Activated naive CD4-positive, alpha-beta T cell treated with anti-CD3 and anti-CD28 coated beads for 36 hours (primary cell): Measurements from ENCODE around the gene CA4. TPM values are rescaled to one million over a fixed set of nuclear protein-coding genes. Genes with fewer than 3 reads are reported as not detected.
"Not testable (repeated sequence)": the region's sequence is repeated elsewhere in the genome, so short reads cannot be mapped to it uniquely, and the experiment has no call there.

Experiments
- CTCF ChIA-PET: fragments of 350-600 bp; sonication (Branson Sonifier 250); formaldehyde crosslinking; loops from one replicate; lab custom pipeline; 2021; ENCODE audit warnings: antibody characterized with exemption; lab: Charles Lee
- DNase-seq: peaks from one replicate; pipeline ENCODE4 v3.0.0-alpha.2; 2020
- H3K27ac Mint-ChIP-seq: one replicate; pipeline ENCODE4 v1.8.0; 2021; ENCODE audit warnings: mild to moderate bottlenecking, mixed read lengths
- H3K27me3 Mint-ChIP-seq: one replicate; pipeline ENCODE4 v1.8.0; 2021; ENCODE audit warnings: low read depth, mixed read lengths
- H3K36me3 Mint-ChIP-seq: one replicate; pipeline ENCODE4 v1.8.0; 2021; ENCODE audit warnings: low read depth, mixed read lengths
- H3K4me1 Mint-ChIP-seq: one replicate; pipeline ENCODE4 v1.8.0; 2021; ENCODE audit warnings: low read depth, mixed read lengths
- H3K4me3 Mint-ChIP-seq: one replicate; pipeline ENCODE4 v1.8.0; 2021; ENCODE audit warnings: mild to moderate bottlenecking, moderate library complexity, mixed read lengths
- H3K9me3 Mint-ChIP-seq: one replicate; pipeline ENCODE4 v1.8.0; 2021; ENCODE audit warnings: mixed read lengths
- intact Hi-C: fragments of 100-400 bp; cut with micrococcal nuclease; formaldehyde crosslinking; loops from one replicate; pipeline ENCODE4 v1.15.1; 2023
- total RNA-seq, 2 experiments: library from RNA; stranded (reverse); gene quantifications; one replicate each; pipeline ENCODE4 v1.2.3, GENCODE V29; 2021

Gene CA4
- total RNA-seq, 2 experiments from 2014 or later, result not detected

GRCh38 chr17:60173304-60173819, 23.6 kb downstream of the CA4 start:
- H3K27me3 Mint-ChIP-seq, result no peaks in the 10 kb centered on the region
- peaks cover 21% of the 10 kb centered on the region for H3K4me1 Mint-ChIP-seq
- intact Hi-C loops, result loop anchor here (10.0 kb wide), 1 partner anchor 139 kb away; no protein-coding TSS in a partner anchor
- H3K9me3 Mint-ChIP-seq, result no peaks in the 10 kb centered on the region
- H3K36me3 Mint-ChIP-seq, result no peaks in the 10 kb centered on the region
- H3K4me3 Mint-ChIP-seq, result no peak overlapping the region
- no peak overlapping the region for H3K27ac Mint-ChIP-seq
- DNase-seq, result no peak
- CTCF ChIA-PET, result interaction anchor here (1.1 kb wide), 1 partner anchor 137 kb away, joined by 3 read pairs; no protein-coding TSS in a partner anchor

DNA sequence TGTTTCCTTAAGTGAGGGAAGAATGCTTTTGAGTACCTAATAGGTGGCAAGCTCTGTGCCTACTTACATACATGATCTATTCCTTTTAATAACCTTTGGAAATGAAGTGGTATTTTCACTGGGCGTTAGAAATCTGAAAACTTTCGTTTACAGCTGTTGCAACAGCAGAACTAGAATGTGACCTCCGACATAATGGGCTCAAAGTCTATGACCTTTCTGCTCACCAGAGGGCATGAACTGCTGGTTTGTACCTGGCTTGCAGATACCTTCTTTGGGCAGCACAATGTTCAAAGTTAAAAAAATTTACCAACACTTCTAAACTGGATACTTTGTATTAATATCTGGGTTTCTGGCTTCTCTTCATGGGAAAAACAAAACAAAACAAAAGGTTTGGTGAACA, 24.3 kb downstream of the CA4 start:
- Mint-ChIP-seq H3K4me1 (peaks cover 21% of the 10 kb centered on the region), H3K9me3 (no peaks in the 10 kb centered on the region), H3K27me3 (no peaks in the 10 kb centered on the region), H3K4me3 (no peak overlapping the region), H3K27ac (no peak overlapping the region), H3K36me3 (no peaks in the 10 kb centered on the region)
- no peak for DNase-seq
- CTCF ChIA-PET, result interaction anchor here (1.1 kb wide), 1 partner anchor 138 kb away, joined by 3 read pairs; no protein-coding TSS in a partner anchor
- intact Hi-C loops, result loop anchor here (1.0 to 10.0 kb wide), 2 partner anchors 31 to 139 kb away; no protein-coding TSS in a partner anchor

DNA sequence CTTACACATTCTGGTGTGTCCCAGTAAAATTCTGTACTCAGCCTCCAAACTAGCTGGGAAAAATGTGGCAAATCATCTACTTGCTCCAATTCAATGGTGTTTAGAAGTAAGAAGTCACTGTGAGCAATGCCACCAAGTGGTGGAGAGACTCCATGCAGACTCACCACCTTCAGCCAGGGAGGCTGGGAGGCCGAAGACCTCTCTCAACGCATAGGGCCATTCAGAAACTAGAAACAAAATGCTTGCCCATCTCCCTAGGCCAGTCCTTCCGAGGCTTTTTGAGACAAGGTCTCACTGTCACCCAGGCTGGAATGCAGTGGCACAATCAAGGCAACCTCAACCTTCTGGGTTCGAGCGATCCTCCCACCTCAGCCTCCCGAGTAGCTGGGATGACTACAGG, 25.0 kb downstream of the CA4 start:
- intact Hi-C loops, result loop anchor here (1.0 to 10.0 kb wide), 2 partner anchors 31 to 140 kb away; no protein-coding TSS in a partner anchor
- H3K9me3 Mint-ChIP-seq, H3K27me3 Mint-ChIP-seq, H3K4me3 Mint-ChIP-seq, H3K27ac Mint-ChIP-seq, DNase-seq, H3K36me3 Mint-ChIP-seq, CTCF ChIA-PET: not testable (repeated sequence)
- peaks cover 18% of the 10 kb centered on the region for H3K4me1 Mint-ChIP-seq

- H3K27me3 Mint-ChIP-seq, result not testable (repeated sequence)
Observed at GRCh38 chr17:60176763-60177162, 27.0 kb downstream of the CA4 start.

DNA sequence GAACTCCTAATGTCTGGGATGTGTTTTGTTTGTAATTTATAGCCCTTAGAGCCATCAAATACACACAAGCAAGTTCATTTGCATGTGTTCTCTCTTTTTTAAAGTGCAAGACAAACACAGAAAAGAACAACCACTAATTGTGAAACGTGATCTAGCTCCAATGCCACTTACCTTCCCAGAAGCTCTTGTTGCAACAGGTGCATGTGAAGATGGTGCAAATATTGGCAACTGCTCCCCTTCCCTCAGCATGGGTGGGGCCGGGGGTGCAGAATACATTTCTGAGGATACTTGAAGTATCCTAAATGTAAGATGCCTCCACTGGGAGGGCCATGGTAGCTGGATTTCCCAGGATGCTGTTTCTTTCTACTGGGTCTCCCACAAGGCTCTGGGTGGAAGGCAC, 28.4 kb downstream of the CA4 start:
- CTCF ChIA-PET, H3K27me3 Mint-ChIP-seq, H3K36me3 Mint-ChIP-seq, H3K4me3 Mint-ChIP-seq, H3K9me3 Mint-ChIP-seq, DNase-seq, H3K27ac Mint-ChIP-seq, H3K4me1 Mint-ChIP-seq: not testable (repeated sequence)
- intact Hi-C loops, result loop anchor here (10.0 kb wide), 1 partner anchor 143 kb away; no protein-coding TSS in a partner anchor

More at GRCh38 chr17:60176763-60177162, 27.0 kb downstream of the CA4 start:
- DNase-seq, H3K4me1 Mint-ChIP-seq, H3K9me3 Mint-ChIP-seq, H3K36me3 Mint-ChIP-seq, H3K4me3 Mint-ChIP-seq, H3K27ac Mint-ChIP-seq, CTCF ChIA-PET: not testable (repeated sequence)
- intact Hi-C loops, result loop anchor here (10.0 kb wide), 1 partner anchor 142 kb away; no protein-coding TSS in a partner anchor

GRCh38 chr17:60180380-60180779, 30.6 kb downstream of the CA4 start:
- intact Hi-C loops, DNase-seq, CTCF ChIA-PET, H3K4me1 Mint-ChIP-seq, H3K27ac Mint-ChIP-seq, H3K4me3 Mint-ChIP-seq, H3K9me3 Mint-ChIP-seq, H3K27me3 Mint-ChIP-seq: not testable (repeated sequence)
- H3K36me3 Mint-ChIP-seq, result peaks cover 13% of the 10 kb centered on the region

DNA sequence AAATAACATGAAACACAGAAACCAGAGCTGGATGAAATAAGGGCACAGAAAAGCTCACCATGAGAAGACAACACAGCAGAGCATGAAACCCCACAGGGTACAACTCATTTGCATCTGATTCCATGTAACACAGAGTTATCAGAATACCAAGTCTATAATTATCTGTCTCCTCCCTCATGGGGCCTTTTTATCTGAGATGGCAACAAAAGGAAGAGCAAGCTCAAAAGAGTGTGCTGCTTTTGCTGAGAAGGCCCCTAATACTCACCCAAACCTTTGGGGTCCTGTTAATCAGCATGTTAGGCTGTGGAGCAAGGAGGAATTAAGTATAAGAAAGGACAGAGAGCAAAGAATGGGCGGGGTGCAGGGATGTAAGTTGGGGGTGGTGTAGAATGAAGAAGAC, 36.6 kb downstream of the CA4 start:
- H3K4me3 Mint-ChIP-seq, result not testable (repeated sequence)

DNA sequence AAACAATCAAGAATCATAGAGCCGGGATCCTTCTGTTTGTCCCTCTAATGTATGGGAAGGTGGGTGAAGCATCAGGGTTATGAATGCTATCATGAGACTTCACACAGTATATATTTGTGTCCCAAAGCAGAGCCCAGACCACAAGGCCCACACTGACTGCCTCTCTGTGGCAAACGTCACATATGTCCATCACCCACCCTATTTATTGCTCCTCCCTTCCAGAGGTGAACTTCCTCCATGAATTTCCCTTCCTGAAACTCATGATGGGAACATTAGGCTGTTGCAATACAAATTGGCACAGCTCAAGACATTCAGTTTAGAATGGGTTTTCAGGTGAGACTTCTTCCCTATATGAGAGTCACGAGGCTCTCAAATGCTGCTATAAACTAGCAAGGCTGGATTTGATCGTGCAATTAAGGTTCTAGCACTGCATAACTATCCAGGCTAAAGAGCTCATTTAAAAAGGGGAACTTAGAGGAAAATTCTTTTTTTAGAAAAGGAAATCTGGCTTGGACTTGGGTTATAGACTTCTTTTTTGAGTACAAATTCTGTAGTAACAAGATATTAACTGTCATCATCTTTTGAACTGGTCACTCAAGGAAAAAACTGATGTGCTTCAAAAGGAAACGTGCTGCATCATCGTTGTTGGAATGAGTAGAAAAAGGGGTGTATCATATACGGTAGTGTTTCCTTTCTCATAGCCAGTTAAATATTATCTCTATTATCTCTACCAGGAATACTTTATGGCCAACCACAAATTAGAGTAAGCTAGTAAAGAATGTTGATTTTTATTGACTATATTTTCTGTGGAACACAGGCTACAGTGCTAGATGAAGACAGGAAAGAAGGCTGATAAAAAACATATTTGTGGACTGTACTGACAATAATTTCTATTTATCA, 37.3 kb downstream of the CA4 start:
- H3K36me3 Mint-ChIP-seq, H3K27me3 Mint-ChIP-seq, H3K4me3 Mint-ChIP-seq, H3K9me3 Mint-ChIP-seq, DNase-seq, H3K4me1 Mint-ChIP-seq, intact Hi-C loops, H3K27ac Mint-ChIP-seq, CTCF ChIA-PET: not testable (repeated sequence)

More for the DNA sequence above, 36.6 kb downstream of the CA4 start:
- H3K27ac Mint-ChIP-seq, intact Hi-C loops, H3K9me3 Mint-ChIP-seq, DNase-seq, H3K36me3 Mint-ChIP-seq, H3K4me1 Mint-ChIP-seq, CTCF ChIA-PET, H3K27me3 Mint-ChIP-seq: not testable (repeated sequence)

- Mint-ChIP-seq H3K27me3 (no peaks in the 10 kb centered on the region), H3K36me3 (peaks cover 8% of the 10 kb centered on the region), H3K9me3 (no peaks in the 10 kb centered on the region), H3K27ac (no peak overlapping the region), H3K4me3 (no peak overlapping the region), H3K4me1 (no peaks in the 10 kb centered on the region)
- CTCF ChIA-PET, result no interaction called here
- intact Hi-C loops, result no loop called here
- no peak for DNase-seq
Observed at GRCh38 chr17:60188759-60189158, 39.0 kb downstream of the CA4 start.

DNA sequence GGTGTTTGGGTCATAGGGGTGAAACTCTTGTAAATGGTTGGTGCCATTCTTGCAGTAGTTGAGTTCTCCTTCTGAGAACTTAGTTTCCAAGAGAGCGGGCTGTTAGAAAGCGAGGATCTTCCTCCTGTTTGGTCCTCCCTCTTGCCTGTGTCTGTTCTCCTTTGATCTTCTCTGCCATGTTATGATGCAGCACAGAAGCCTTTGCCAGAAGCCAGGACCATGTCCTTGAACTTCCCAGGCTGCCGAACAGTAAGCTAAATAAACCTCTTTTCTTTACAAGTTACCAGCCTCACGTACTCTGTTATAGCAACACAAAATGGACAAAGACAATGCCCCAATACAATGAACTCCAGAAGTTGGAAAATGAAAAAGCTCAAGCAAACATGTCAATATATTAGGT, 40.3 kb downstream of the CA4 start:
- peaks cover 10% of the 10 kb centered on the region for H3K36me3 Mint-ChIP-seq
- H3K4me1 Mint-ChIP-seq, H3K27me3 Mint-ChIP-seq, H3K4me3 Mint-ChIP-seq, H3K27ac Mint-ChIP-seq, H3K9me3 Mint-ChIP-seq, CTCF ChIA-PET, DNase-seq, intact Hi-C loops: not testable (repeated sequence)

DNA sequence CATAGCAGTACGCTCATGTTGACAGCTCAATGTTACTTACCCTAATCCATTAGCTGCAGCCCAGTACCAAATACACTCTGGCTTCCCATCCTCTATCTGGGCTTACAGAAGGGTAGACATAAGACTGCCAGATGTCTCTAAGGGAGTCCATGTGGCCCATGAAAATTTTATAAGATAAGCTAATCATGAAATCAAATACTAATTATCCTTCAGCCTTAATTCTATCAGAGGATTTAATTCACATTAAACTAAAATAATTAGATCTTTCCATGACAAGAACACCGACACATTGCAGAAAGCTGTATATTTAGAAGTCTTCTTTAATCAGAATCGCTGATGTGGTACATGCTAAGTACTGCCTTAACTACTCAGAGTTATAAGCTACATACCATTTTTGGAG, 43.3 kb downstream of the CA4 start:
- H3K27me3 Mint-ChIP-seq, DNase-seq, H3K9me3 Mint-ChIP-seq, CTCF ChIA-PET, H3K4me1 Mint-ChIP-seq, H3K4me3 Mint-ChIP-seq, H3K27ac Mint-ChIP-seq, intact Hi-C loops: not testable (repeated sequence)
- H3K36me3 Mint-ChIP-seq, result peaks cover 18% of the 10 kb centered on the region

DNA sequence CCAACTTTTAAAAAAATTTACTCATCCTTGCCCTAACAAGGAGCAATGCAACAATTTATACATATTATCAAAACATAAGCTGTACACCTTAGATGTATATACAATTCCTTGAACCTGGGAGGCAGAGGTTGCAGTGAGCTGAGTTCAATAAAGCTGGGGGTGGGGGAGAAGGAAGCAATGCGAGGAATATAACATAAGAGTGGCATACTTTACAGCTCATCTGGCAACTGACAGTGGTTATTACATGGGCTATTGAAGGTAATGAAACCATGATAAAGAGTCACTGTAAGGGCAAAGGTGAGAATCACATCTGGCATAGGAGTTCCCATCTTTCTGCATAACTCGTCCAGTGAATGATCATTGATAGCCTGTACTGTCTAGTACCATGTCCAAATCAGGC, 43.7 kb downstream of the CA4 start:
- H3K27ac Mint-ChIP-seq, result no peak overlapping the region
- DNase-seq, result no peak
- CTCF ChIA-PET, result no interaction called here
- intact Hi-C loops, result no loop called here
- H3K9me3 Mint-ChIP-seq, result no peaks in the 10 kb centered on the region
- H3K4me3 Mint-ChIP-seq, result no peak overlapping the region
- H3K4me1 Mint-ChIP-seq, result no peaks in the 10 kb centered on the region
- H3K36me3 Mint-ChIP-seq, result peaks cover 21% of the 10 kb centered on the region
- H3K27me3 Mint-ChIP-seq, result no peaks in the 10 kb centered on the region
